ENCODE data around the gene EFNA2.

DNA sequence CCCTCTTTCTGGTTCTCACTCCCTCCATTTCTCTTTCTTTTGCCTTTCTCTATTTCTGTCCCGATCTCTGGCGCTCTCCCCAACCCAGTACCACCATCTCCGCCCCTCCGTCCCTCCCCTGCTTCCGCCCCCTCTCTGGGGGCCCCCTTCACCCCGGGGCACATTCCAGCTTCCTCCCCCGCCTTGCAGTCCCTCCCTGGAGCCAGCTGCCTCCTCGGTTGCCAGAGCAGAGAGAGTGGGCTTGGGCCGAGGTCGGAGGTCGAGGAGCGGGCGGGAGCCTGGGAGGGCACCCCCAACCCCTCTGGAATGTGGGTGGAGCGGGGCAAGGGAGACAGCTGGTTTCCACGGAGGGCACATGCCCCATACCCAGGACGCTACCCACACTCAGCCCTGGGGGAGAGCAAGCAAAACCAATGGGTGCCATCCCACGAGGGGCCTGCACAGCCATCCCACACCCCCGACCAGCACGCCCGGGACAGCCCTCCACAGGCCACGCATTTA lies 23.0 kb upstream of the EFNA2 start:
- TF ChIP-seq, protein P1, sequence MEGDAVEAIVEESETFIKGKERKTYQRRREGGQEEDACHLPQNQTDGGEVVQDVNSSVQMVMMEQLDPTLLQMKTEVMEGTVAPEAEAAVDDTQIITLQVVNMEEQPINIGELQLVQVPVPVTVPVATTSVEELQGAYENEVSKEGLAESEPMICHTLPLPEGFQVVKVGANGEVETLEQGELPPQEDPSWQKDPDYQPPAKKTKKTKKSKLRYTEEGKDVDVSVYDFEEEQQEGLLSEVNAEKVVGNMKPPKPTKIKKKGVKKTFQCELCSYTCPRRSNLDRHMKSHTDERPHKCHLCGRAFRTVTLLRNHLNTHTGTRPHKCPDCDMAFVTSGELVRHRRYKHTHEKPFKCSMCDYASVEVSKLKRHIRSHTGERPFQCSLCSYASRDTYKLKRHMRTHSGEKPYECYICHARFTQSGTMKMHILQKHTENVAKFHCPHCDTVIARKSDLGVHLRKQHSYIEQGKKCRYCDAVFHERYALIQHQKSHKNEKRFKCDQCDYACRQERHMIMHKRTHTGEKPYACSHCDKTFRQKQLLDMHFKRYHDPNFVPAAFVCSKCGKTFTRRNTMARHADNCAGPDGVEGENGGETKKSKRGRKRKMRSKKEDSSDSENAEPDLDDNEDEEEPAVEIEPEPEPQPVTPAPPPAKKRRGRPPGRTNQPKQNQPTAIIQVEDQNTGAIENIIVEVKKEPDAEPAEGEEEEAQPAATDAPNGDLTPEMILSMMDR (conservative IDR thresholded peaks at IDR 0.05; ENCODE audit: low read depth in 2 of 2) = no peak
- TF ChIP-seq, protein P2, sequence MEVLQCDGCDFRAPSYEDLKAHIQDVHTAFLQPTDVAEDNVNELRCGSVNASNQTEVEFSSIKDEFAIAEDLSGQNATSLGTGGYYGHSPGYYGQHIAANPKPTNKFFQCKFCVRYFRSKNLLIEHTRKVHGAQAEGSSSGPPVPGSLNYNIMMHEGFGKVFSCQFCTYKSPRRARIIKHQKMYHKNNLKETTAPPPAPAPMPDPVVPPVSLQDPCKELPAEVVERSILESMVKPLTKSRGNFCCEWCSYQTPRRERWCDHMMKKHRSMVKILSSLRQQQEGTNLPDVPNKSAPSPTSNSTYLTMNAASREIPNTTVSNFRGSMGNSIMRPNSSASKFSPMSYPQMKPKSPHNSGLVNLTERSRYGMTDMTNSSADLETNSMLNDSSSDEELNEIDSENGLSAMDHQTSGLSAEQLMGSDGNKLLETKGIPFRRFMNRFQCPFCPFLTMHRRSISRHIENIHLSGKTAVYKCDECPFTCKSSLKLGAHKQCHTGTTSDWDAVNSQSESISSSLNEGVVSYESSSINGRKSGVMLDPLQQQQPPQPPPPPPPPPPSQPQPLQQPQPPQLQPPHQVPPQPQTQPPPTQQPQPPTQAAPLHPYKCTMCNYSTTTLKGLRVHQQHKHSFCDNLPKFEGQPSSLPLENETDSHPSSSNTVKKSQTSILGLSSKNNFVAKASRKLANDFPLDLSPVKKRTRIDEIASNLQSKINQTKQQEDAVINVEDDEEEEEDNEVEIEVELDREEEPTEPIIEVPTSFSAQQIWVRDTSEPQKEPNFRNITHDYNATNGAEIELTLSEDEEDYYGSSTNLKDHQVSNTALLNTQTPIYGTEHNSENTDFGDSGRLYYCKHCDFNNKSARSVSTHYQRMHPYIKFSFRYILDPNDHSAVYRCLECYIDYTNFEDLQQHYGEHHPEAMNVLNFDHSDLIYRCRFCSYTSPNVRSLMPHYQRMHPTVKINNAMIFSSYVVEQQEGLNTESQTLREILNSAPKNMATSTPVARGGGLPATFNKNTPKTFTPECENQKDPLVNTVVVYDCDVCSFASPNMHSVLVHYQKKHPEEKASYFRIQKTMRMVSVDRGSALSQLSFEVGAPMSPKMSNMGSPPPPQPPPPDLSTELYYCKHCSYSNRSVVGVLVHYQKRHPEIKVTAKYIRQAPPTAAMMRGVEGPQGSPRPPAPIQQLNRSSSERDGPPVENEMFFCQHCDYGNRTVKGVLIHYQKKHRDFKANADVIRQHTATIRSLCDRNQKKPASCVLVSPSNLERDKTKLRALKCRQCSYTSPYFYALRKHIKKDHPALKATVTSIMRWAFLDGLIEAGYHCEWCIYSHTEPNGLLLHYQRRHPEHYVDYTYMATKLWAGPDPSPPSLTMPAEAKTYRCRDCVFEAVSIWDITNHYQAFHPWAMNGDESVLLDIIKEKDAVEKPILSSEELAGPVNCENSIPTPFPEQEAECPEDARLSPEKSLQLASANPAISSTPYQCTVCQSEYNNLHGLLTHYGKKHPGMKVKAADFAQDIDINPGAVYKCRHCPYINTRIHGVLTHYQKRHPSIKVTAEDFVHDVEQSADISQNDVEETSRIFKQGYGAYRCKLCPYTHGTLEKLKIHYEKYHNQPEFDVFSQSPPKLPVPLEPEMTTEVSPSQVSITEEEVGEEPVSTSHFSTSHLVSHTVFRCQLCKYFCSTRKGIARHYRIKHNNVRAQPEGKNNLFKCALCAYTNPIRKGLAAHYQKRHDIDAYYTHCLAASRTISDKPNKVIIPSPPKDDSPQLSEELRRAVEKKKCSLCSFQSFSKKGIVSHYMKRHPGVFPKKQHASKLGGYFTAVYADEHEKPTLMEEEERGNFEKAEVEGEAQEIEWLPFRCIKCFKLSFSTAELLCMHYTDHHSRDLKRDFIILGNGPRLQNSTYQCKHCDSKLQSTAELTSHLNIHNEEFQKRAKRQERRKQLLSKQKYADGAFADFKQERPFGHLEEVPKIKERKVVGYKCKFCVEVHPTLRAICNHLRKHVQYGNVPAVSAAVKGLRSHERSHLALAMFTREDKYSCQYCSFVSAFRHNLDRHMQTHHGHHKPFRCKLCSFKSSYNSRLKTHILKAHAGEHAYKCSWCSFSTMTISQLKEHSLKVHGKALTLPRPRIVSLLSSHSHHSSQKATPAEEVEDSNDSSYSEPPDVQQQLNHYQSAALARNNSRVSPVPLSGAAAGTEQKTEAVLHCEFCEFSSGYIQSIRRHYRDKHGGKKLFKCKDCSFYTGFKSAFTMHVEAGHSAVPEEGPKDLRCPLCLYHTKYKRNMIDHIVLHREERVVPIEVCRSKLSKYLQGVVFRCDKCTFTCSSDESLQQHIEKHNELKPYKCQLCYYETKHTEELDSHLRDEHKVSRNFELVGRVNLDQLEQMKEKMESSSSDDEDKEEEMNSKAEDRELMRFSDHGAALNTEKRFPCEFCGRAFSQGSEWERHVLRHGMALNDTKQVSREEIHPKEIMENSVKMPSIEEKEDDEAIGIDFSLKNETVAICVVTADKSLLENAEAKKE (CRISPR knock-in tag; IDR thresholded peaks at IDR 0.05) = no peak
- no peak for TF ChIP-seq EZH2 (IDR thresholded peaks at IDR 0.05; ENCODE audit: low read depth, unreplicated experiment)
- TF ChIP-seq, protein P3, sequence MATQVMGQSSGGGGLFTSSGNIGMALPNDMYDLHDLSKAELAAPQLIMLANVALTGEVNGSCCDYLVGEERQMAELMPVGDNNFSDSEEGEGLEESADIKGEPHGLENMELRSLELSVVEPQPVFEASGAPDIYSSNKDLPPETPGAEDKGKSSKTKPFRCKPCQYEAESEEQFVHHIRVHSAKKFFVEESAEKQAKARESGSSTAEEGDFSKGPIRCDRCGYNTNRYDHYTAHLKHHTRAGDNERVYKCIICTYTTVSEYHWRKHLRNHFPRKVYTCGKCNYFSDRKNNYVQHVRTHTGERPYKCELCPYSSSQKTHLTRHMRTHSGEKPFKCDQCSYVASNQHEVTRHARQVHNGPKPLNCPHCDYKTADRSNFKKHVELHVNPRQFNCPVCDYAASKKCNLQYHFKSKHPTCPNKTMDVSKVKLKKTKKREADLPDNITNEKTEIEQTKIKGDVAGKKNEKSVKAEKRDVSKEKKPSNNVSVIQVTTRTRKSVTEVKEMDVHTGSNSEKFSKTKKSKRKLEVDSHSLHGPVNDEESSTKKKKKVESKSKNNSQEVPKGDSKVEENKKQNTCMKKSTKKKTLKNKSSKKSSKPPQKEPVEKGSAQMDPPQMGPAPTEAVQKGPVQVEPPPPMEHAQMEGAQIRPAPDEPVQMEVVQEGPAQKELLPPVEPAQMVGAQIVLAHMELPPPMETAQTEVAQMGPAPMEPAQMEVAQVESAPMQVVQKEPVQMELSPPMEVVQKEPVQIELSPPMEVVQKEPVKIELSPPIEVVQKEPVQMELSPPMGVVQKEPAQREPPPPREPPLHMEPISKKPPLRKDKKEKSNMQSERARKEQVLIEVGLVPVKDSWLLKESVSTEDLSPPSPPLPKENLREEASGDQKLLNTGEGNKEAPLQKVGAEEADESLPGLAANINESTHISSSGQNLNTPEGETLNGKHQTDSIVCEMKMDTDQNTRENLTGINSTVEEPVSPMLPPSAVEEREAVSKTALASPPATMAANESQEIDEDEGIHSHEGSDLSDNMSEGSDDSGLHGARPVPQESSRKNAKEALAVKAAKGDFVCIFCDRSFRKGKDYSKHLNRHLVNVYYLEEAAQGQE (IDR thresholded peaks at IDR 0.05; ENCODE audit: unreplicated experiment) = no peak

Data from GM23338 (cell line).